Smooth muscle cell of the brain vasculature (primary cell): ENCODE data around the gene MPND.

Source experiments
- DNase-seq: peaks from one replicate; pipeline ENCODE4 v3.0.0-alpha.2; 2012; ENCODE audit warnings: low read depth, low spot score

MPND gene

GRCh38 chr19:4402171-4403004, 59.0 kb downstream of the MPND start, which contains the start of gene CHAF1A:
Gene CHAF1A (plus strand): TSS chr19:4402640. CDS start chr19:4402763, 123 bp downstream.
- peak; percentile 99 for DNase-seq

DNA sequence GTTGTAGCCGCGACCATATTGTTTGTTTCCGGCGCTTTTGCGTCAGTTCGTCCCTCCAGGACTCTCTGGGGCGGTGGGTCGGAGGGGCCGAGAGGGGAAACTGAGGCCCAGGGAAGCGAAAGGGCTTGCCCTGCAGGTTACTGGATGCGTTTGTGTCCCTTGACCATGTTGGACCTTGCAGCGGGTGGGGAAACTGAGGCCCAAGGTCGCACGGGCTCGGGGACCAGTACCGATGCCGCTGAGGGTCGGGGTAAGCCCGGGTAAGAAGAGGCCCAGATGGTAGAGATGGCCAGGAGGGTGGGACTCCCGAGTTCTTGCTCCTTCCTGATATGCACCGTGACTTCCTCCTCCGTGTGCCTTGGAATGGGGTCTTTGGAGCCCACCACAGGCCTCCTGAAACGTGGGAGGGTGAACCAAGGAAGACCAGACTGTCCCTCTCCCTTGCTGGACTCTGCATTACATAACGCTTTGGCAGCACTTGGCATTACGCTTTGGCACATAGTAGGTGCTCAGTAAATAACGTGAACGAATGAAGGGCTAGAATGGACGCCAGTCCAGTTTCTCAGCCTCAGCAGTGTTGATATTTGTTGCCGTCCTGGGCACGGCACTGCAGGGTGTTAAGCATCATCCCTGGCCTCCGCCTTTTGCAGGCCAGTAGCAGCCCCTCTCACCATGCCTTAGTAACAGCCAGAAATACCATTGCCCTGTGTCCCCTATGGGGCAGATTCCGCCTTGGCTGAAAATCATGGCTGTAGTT, 59.8 kb downstream of the MPND start:
- DNase-seq, result no peak

DNA sequence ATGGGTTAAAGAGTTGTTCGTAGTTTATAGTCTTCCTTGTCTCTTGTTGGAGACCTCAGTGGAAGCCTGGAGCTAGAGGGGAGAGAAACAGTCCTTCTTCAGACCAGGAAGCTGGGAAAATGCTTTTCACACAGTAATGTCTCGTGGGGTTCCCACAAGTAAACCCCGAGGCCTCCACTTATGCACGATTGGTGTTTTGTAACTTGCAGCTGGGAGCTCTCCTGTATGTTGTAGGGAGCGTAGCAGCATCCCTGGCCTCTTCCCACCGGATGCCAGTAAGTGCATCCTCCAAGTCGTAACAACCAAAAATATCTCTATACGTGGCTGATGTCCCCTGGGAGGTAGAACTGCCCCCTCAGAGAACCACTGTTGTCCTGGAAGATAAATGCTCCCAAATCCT, 62.6 kb downstream of the MPND start:
- DNase-seq, result no peak

GRCh38 chr19:4406626-4407025, 63.3 kb downstream of the MPND start:
- DNase-seq, result no peak

- DNase-seq, result no peak
Measured at GRCh38 chr19:4409123-4409933, 66.0 kb downstream of the MPND start.
